ENCODE data around the gene XXYLT1.

Gene XXYLT1

DNA sequence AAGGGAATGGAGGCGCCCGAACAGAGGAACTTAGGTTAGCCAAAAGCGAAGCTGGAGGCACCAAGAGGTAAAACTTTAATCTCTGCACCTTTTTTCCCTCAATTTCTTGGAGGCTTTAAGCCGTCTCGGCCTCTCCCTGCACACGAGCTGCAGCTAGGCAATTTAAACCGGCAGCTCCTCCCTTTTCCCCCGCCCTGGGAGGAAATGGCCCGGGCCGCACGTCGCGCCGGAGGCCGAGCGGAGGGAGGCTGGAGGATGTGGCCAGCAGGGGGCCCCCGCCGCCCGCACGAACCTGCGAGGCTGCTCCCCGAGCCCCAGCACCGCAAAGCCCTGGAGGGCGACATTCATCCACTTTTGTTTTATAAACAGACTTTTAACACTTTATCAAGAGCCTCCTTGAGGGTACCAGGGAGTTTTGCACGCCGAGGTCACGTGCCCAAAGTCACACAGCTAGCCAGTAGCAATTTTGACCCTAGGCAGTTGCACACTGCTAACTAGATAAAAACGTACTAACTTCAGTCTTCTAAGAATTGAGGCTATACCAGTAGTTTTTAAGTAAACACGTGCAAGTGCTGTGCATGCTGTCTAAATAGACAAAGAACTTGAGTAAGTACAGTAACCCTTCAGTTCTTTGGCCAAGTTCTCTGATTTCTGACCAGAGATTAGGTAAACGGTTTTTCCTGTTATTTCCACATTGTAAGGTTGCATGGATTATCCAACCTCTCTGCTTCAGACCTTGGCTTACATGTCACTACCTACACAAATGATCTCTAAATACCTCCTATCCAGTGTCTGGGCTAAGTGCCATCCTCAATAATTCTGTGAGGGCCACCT, 668 bp upstream of the XXYLT1 start:
- H3K4me1 Mint-ChIP-seq (ENCODE audit: low read depth) = peaks cover 24% of the 10 kb centered on the region
- H3K27ac Mint-ChIP-seq = peak overlapping the region; percentile 84
- no peaks in the 10 kb centered on the region for H3K9me3 Mint-ChIP-seq (ENCODE audit: low read depth)
- peak overlapping the region; percentile 88 for H3K4me3 Mint-ChIP-seq
- peaks cover 4% of the 10 kb centered on the region for H3K36me3 Mint-ChIP-seq
- H3K27me3 Mint-ChIP-seq = no peaks in the 10 kb centered on the region

DNA sequence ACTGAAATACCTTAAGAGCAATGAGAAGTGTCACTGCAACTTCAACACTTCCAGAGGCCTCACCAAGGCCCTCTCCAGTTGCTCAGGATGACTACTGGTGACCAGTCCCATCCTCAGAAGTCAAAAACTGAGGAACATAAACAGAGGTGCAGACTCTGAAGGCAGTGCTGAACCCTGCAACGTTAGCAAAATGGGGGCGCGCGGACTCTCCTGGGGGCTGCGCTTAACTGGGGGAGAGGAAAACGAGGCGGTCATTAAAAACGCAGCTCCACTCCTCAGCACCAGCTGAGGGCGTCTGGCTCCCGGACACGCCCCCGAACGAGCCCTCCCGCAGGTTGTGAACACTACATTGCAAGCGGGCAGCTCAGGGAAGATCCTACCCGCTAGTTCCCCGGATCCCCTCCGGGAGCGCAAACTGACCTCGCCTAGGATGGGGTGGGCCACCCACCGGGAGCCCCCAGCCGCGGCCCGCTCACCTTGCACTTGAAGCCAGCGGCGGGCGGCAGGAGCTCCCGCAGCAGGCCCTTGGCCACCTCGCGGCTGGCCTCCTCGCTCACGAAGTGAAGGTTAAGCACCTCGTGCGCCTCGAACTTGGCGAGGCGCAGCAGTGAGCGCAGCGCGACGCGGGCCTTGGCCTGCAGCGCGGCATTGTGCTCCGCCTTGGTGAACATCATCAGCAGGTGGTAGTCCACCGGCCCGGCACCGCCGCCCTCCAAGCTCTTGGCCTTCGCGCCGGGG, 711 bp downstream of the XXYLT1 start:
- Mint-ChIP-seq H3K27me3 (no peaks in the 10 kb centered on the region), H3K4me1 (ENCODE audit: low read depth) (peaks cover 27% of the 10 kb centered on the region), H3K27ac (peak overlapping the region; percentile 81), H3K36me3 (peaks cover 6% of the 10 kb centered on the region), H3K9me3 (ENCODE audit: low read depth) (no peaks in the 10 kb centered on the region), H3K4me3 (peak overlapping the region; percentile 89)

DNA sequence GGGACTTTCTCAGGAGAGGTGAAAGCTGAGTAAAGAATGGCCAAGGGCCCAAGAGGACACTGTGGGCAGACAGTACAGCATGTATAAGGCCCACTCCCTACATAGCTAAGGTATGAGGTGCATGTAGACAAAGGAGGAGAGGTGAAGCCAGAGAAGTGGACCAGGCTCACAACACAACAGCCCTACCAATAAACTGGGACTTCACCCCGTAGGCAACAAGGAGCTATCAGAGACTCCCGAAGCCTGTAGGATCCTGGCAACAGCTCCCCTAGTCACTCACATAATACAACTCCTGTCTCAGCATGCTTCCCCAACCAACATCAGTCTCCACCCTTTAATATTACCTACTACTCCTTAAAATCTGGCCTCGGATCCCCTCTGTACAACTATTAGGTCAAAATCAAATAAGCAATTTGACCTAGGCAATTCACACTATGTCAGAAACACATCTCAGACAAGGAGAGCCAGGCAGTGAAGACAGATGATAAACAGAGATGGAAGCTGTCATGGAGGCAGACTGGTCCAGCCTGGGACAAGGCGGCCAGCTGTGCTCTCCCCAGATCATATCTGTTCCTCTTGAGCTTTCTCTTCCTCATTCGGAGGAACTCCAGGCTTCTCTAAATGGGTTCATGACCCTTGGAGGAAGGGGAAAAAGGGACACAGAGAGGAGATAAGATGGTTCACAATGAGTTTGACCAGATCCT, 1.4 kb downstream of the XXYLT1 start:
- Mint-ChIP-seq H3K4me1 (ENCODE audit: low read depth) (peaks cover 27% of the 10 kb centered on the region), H3K9me3 (ENCODE audit: low read depth) (no peaks in the 10 kb centered on the region), H3K27ac (peak overlapping the region; percentile 81), H3K27me3 (no peaks in the 10 kb centered on the region), H3K36me3 (peaks cover 6% of the 10 kb centered on the region), H3K4me3 (peak overlapping the region; percentile 89)

DNA sequence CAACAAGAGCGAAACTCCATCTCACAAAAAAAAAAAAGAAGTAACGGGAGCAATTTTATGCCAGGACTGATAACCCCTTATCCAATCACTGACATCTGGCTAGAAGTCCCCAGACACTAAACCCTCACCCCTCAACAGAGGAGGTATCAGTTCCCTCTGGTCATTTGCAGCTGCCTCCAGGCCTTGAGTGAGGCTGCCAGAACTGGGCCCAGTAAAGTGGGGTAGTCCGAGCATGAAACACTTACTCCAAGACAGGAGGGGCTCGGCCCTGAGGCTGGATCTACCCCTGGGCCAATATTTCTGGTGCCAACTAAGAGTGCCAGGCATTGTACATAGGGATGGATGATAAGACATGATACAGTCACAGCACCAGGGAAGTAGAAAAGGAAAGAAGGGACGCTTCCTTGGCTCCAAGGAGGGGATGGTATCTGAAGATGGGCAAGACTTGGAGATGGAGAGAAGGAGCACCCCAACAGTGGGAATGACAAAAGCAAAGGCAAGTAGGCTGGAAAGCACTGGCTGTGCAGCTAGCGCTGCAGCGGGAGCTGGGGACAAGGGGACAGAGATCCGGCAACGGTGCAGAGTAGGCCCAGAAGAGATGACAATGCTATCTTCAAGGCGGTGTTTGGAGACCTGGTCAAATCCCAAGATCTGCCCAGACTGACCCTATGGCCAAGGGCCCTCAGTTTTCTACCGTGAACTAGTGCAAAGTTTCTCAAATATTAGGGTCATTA, 2.2 kb downstream of the XXYLT1 start:
- Mint-ChIP-seq H3K4me1 (ENCODE audit: low read depth) (peaks cover 27% of the 10 kb centered on the region), H3K27ac (no peak overlapping the region), H3K27me3 (no peaks in the 10 kb centered on the region)

DNA sequence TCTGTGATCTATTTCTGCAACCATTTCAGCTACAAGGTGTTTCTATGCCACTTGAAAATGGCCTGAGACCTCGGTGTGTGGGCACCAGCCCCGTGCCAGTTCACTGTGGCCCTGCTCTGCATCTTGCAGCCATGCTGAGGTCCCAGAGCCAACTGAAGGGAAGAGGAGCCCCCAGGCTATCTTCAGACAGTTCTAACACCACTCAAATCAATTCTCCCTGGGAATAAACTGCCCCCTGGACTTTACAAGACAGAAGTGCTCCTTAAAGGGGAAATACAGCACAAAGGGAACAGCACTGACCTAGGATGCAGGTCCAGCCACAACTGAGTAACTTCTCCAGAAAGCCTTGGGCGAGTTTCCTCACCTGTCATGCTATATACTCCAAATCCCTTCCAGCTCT, 3.9 kb downstream of the XXYLT1 start:
- H3K4me1 Mint-ChIP-seq (ENCODE audit: low read depth) = peaks cover 26% of the 10 kb centered on the region
- no peaks in the 10 kb centered on the region for H3K9me3 Mint-ChIP-seq (ENCODE audit: low read depth)
- no peak overlapping the region for H3K4me3 Mint-ChIP-seq
- peaks cover 10% of the 10 kb centered on the region for H3K36me3 Mint-ChIP-seq
- no peak overlapping the region for H3K27ac Mint-ChIP-seq
- H3K27me3 Mint-ChIP-seq = no peaks in the 10 kb centered on the region

More for the DNA sequence above, 2.2 kb downstream of the XXYLT1 start:
- Mint-ChIP-seq H3K4me3 (peak overlapping the region; percentile 89), H3K36me3 (peaks cover 6% of the 10 kb centered on the region), H3K9me3 (ENCODE audit: low read depth) (no peaks in the 10 kb centered on the region)

DNA sequence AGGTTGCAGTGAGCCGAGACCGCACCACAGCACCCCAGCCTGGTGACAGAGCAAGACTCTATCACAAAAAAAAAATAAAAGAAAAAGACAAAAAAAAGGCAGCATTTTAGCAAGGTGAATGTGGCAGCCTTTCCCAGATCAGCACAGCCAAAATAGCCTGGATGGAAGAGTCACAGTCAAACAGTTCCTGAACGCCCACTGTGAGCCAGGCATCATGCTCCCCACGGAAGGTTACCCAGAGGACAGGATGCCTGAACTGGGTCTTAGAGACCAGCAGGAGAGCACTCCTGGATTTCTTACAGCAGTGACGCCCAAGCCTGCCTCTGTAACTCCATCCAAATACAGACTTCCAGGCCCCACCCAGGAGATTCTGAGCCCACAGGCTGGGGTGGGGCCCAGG, 4.5 kb downstream of the XXYLT1 start:
- Mint-ChIP-seq H3K27ac (no peak overlapping the region), H3K36me3 (peaks cover 10% of the 10 kb centered on the region), H3K27me3 (no peaks in the 10 kb centered on the region), H3K9me3 (ENCODE audit: low read depth) (no peaks in the 10 kb centered on the region), H3K4me3 (no peak overlapping the region), H3K4me1 (ENCODE audit: low read depth) (peaks cover 22% of the 10 kb centered on the region)

DNA sequence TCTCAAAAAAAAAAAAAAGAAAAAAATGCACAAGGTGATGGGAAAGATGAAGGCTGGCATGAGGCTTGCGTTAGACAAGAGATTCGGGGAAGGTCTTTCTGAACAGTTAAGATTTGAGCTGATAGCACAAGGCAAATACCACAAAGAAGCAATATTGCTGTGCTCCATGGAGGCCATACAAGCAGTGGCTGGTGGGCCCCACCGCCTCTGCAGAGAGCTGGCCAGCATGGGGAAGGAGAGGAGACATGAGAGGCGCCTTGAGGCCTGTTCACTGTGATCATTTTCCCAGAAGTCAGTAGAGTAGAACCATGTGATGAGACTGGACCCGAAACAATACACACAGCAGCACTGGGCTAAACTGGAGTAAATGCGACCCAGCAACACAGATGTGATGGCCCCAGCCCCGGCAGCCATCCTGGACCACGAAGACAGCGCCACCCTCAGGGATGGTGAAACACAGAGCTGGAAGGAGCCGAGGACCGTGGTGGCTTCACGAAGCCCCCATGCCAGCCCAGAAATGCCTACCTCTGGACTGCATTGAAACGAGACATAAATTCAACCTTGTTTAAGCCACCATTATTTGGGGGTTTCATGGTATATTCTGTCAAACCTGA, 5.5 kb downstream of the XXYLT1 start:
- Mint-ChIP-seq H3K36me3 (peaks cover 10% of the 10 kb centered on the region), H3K4me3 (no peak overlapping the region), H3K27me3 (no peaks in the 10 kb centered on the region), H3K4me1 (ENCODE audit: low read depth) (peaks cover 27% of the 10 kb centered on the region), H3K9me3 (ENCODE audit: low read depth) (no peaks in the 10 kb centered on the region), H3K27ac (no peak overlapping the region)

DNA sequence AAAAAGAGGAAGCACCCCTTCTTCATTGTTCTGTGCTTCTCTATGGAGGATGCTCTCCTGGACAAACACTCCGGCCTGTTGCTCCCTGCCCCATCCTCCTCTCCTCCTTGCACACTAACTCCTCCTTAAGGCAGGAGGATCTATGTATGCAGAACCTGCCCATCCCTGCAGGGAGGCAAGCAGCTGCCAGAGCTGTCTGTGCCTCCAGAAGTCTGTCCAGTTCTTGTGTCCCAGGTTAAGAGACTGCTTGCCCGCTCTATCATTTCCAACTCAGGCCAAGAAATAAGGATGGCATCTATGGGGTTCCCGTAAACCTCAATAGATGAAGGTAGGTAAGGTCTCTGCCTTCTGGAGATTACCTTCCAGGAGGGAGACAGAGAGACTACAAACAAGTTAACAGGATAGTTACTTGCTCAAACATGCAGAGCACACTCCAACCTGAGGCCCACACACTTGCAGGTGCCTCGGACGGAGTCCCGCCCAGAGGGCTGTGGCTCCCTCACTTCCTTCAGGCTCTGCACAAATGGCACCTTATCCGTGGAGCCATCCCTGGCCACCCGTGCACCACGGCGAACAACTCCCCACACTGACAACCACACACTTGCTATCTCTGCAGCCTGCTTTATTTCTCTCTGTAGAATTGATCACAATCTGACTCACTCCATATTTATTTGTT, 6.9 kb downstream of the XXYLT1 start:
- Mint-ChIP-seq H3K36me3 (peaks cover 10% of the 10 kb centered on the region), H3K27me3 (no peaks in the 10 kb centered on the region), H3K9me3 (ENCODE audit: low read depth) (no peaks in the 10 kb centered on the region), H3K4me1 (ENCODE audit: low read depth) (peaks cover 17% of the 10 kb centered on the region), H3K4me3 (no peak overlapping the region), H3K27ac (no peak overlapping the region)

DNA sequence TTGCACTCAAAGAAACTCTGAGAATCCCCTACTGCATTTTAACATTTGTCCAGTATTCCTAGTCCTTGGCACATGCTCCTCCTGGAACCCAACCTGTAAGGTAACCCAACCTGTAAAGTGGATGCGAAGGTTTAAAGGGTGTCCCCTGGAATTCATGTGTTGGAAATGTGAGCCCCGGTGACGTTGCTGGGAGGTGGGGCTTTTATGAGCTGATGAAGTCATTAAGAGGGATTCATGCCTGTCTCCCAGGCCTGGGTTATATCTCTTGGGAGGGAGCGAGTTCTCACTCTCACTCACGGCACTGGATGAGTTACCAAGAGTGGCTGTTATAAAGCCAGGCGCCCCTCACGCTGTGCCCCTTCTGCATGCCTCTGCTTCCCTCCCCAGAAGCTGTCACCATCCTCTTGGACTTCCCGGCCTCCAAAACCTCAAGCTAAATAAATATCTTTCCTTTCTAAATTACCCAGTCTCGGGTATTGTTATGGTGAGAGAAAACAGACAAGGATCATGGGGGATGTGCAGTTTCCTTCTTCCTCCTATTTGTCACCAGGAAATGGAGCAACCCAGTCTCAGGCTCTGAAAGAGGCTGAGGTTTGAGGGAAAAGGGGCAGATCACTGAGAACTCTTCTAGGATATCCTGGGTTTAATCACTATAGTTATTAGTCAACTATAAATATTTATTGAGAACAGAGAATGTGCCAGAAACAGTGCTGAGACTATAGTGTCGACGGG, 7.6 kb downstream of the XXYLT1 start:
- Mint-ChIP-seq H3K27me3 (no peaks in the 10 kb centered on the region), H3K9me3 (ENCODE audit: low read depth) (no peaks in the 10 kb centered on the region), H3K4me3 (no peak overlapping the region), H3K36me3 (peaks cover 10% of the 10 kb centered on the region), H3K27ac (no peak overlapping the region), H3K4me1 (ENCODE audit: low read depth) (peaks cover 19% of the 10 kb centered on the region)

DNA sequence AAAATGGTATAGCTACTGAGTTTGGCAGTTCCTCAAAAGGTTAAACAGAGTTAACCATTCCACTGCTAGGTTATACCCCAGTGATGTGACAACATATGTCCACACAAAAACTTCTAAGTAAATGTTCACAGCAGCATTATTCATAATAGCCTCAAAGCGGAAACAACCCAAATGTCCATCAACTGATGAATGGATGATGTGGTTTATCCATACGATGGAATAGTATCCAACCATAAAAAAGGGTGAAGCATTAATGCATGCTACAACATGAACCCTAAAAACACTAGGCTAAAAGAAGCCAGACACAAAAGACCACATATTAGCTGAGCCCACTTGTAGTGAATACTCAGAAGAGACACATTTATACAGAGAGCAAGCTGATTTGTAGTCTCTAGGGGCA, 9.0 kb downstream of the XXYLT1 start:
- no peak overlapping the region for H3K27ac Mint-ChIP-seq
- H3K9me3 Mint-ChIP-seq (ENCODE audit: low read depth) = no peaks in the 10 kb centered on the region
- peaks cover 18% of the 10 kb centered on the region for H3K4me1 Mint-ChIP-seq (ENCODE audit: low read depth)
- H3K36me3 Mint-ChIP-seq = peaks cover 5% of the 10 kb centered on the region
- H3K4me3 Mint-ChIP-seq = no peak overlapping the region
- H3K27me3 Mint-ChIP-seq = no peaks in the 10 kb centered on the region

DNA sequence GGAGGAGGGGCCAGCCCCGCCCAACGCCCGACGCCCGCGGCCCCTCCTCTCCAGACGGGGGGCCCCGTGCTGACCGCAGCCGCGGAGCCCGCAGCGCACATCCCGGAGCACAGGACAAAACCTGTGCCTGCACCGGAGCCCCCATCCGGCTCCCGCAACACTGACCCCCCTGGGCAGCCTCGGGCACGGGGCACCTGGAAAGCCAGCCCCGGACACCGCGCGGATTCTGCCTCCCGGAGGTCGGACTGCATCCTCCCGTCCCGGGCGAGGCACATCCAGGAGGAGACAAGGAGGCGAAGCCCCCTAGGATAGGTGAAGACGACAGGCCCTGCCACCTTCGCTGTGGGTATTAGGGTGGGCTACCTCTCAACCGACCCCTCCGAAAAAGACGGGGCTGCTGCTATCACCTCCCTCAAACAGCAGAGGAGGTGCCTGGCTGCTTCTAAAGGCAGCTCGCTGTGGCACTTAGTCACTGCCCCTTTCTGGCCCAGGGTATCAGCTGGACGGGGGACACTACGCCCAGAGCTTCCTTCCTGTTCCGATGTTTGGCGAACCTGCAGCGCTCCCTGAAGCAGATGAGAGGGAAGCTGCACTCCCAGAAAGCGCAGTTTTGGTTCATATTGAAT, 10.6 kb downstream of the XXYLT1 start:
- H3K36me3 Mint-ChIP-seq = peaks cover 5% of the 10 kb centered on the region
- H3K9me3 Mint-ChIP-seq (ENCODE audit: low read depth) = no peaks in the 10 kb centered on the region
- H3K27me3 Mint-ChIP-seq = no peaks in the 10 kb centered on the region
- H3K27ac Mint-ChIP-seq = no peak overlapping the region
- H3K4me1 Mint-ChIP-seq (ENCODE audit: low read depth) = peaks cover 17% of the 10 kb centered on the region
- H3K4me3 Mint-ChIP-seq = peak overlapping the region; percentile 81

DNA sequence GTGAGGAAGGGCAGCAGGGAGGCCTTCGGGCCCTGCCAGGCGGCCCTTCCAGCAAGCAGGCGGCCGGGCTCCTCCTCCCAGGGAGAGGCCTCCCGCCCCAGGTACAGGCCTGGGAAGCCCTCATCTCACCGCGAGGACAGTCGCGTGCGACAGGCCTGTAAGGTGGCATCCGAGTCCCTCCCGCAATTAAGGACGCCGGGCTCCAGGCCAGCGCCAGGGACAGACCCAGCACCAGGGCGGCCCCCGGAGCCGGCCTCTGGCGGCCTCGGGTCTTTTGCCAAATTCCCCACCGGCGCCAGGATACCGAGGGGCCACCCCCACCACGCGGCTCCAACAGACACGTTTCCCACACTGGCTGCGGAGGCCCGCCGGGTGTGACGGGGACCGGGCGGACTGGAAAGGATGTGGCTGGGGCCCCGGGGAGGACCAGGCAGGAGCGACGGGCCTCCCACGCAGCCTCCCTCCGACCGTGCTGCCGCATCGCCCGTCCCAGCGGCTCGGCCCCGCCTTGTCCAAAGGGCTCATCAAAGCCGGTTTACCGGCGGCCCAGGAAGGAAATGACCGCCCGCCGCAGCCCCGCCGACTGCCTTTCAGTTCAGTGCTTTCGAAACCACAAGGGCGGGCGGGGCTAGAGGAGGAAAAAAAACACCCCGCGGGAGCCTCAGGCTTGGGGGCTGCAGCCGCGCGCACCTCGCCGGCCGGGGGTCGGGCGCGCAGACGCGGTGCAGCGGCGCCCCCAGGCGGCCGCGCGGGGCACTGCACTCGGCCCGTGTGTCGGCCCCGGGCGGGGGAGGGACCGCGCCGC, 11.3 kb downstream of the XXYLT1 start:
- no peaks in the 10 kb centered on the region for H3K9me3 Mint-ChIP-seq (ENCODE audit: low read depth)
- H3K36me3 Mint-ChIP-seq = peaks cover 3% of the 10 kb centered on the region
- H3K27ac Mint-ChIP-seq = peak overlapping the region; percentile 70
- peaks cover 17% of the 10 kb centered on the region for H3K4me1 Mint-ChIP-seq (ENCODE audit: low read depth)
- H3K4me3 Mint-ChIP-seq = peak overlapping the region; percentile 60
- H3K27me3 Mint-ChIP-seq = no peaks in the 10 kb centered on the region
